Breast epithelium (tissue), 4 donors: ENCODE measurements around the gene DNM1. TPM values are rescaled to one million over a fixed set of nuclear protein-coding genes. Genes with fewer than 3 reads are reported as not detected.

ENCODE experiments used
- DNase-seq, 2 donors: peaks; one replicate each; pipeline ENCODE4 v3.0.0-alpha.2; 2019; ENCODE audit warnings: low spot score in 2 of 2
- H3K27ac ChIP-seq, 2 donors: fragments of 200-600 bp; sonication (generic) in 1 of 2; one replicate each; pipeline ENCODE4 v1.5.1; 2016 to 2019; ENCODE audit warnings: mild to moderate bottlenecking in 1 of 2
- H3K27me3 ChIP-seq, 2 donors: fragments of 200-600 bp; sonication (generic) in 1 of 2; one replicate each; pipeline versions ENCODE4 v1.5.1 to v1.6.0; 2017 to 2019; ENCODE audit warnings: control low read depth in 1 of 2, mild to moderate bottlenecking in 1 of 2
- H3K36me3 ChIP-seq: fragments of 200-600 bp; one replicate; pipeline ENCODE4 v1.5.1; 2019
- H3K4me1 ChIP-seq, 2 donors: fragments of 200-600 bp; sonication (generic); one replicate each; pipeline ENCODE4 v1.5.1; 2016 to 2019; ENCODE audit warnings: control low read depth in 1 of 2
- H3K4me3 ChIP-seq, 3 donors: fragments of 200-600 bp; sonication (generic); 1 replicate in 2 of 3; 2 replicates in 1 of 3; pipeline ENCODE4 v1.5.1; 2016 to 2019; ENCODE audit warnings: mild to moderate bottlenecking in 3 of 3, moderate library complexity in 2 of 3
- H3K9me3 ChIP-seq, 2 donors: fragments of 200-600 bp; sonication (generic) in 1 of 2; one replicate each; pipeline ENCODE4 v1.5.1; 2016 to 2019; ENCODE audit warnings: control low read depth in 1 of 2
- CTCF ChIP-seq, 3 donors: fragments of 450-650 bp; IDR thresholded peaks; one replicate each; pipeline ENCODE4 v1.5.1; 2016 to 2017; ENCODE audit warnings: antibody characterized with exemption in 3 of 3, mild to moderate bottlenecking in 3 of 3, moderate library complexity in 3 of 3
- POLR2A ChIP-seq: fragments of 450-650 bp; IDR thresholded peaks from one replicate; pipeline ENCODE4 v1.6.1; 2016; ENCODE audit warnings: antibody characterized with exemption, mild to moderate bottlenecking, moderate library complexity
- POLR2AphosphoS5 ChIP-seq, 3 donors: sonication (generic); formaldehyde crosslinking; IDR thresholded peaks; one replicate each; pipeline ENCODE4 v1.6.1; 2017; ENCODE audit warnings: antibody characterized with exemption in 3 of 3
- intact Hi-C: fragments of 100-400 bp; cut with DNase I; formaldehyde crosslinking; loops from one replicate; pipeline ENCODE4 v1.15.1; 2023; ENCODE audit warnings: low total_unique reads
- total RNA-seq, 3 donors: library from RNA; depleted of rRNA; stranded (reverse); fragments of >200 nt; gene quantifications; one replicate each; pipeline ENCODE4 v1.1.0, GENCODE V29; 2016

Gene DNM1
- total RNA-seq, 3 donors from 2014 or later, result 11.3 to 36.0 (median 12.5) TPM

- no peaks in the 10 kb centered on the region for H3K9me3 ChIP-seq
- intact Hi-C loops, result no loop called here
- TF ChIP-seq CTCF (IDR thresholded peaks at IDR 0.05), result no peak
- no peak for TF ChIP-seq POLR2AphosphoS5 (IDR thresholded peaks at IDR 0.05)
- no peak for TF ChIP-seq POLR2A
- H3K27me3 ChIP-seq, result no peaks in the 10 kb centered on the region
- no peaks in the 10 kb centered on the region for H3K36me3 ChIP-seq
- no peaks in the 10 kb centered on the region for H3K4me1 ChIP-seq
- no peak overlapping the region for H3K4me3 ChIP-seq
- DNase-seq, result no peak
- H3K27ac ChIP-seq, result peak overlapping the region in 1 of 2 donors; percentile 41
Observed at GRCh38 chr9:128208946-128209669, 5.9 kb downstream of the DNM1 start.

GRCh38 chr9:128211186-128211980 is 8.2 kb downstream of the DNM1 start:
- no peak for DNase-seq
- Histone ChIP-seq H3K4me1 (no peaks in the 10 kb centered on the region), H3K27me3 (no peaks in the 10 kb centered on the region), H3K9me3 (no peaks in the 10 kb centered on the region), H3K4me3 (no peak overlapping the region), H3K27ac (no peak overlapping the region), H3K36me3 (no peaks in the 10 kb centered on the region)
- no peak for TF ChIP-seq POLR2A
- no peak for TF ChIP-seq CTCF (IDR thresholded peaks at IDR 0.05)
- no peak for TF ChIP-seq POLR2AphosphoS5 (IDR thresholded peaks at IDR 0.05)
- intact Hi-C loops, result no loop called here

GRCh38 chr9:128211981-128212281 is 8.8 kb downstream of the DNM1 start:
- H3K9me3 ChIP-seq, result no peaks in the 10 kb centered on the region
- H3K36me3 ChIP-seq, result no peaks in the 10 kb centered on the region
- no peak for DNase-seq
- no peak for TF ChIP-seq POLR2A
- TF ChIP-seq CTCF (IDR thresholded peaks at IDR 0.05), result no peak
- no peak for TF ChIP-seq POLR2AphosphoS5 (IDR thresholded peaks at IDR 0.05)
- no peak overlapping the region for H3K4me3 ChIP-seq
- H3K4me1 ChIP-seq, result no peaks in the 10 kb centered on the region
- intact Hi-C loops, result no loop called here
- H3K27me3 ChIP-seq, result no peaks in the 10 kb centered on the region
- H3K27ac ChIP-seq, result no peak overlapping the region

GRCh38 chr9:128213746-128214497 is 10.7 kb downstream of the DNM1 start:
- no peak for TF ChIP-seq POLR2A
- no peak for TF ChIP-seq POLR2AphosphoS5 (IDR thresholded peaks at IDR 0.05)
- no peak for TF ChIP-seq CTCF (IDR thresholded peaks at IDR 0.05)
- Histone ChIP-seq H3K27ac (peak overlapping the region in 1 of 2 donors; percentile 85), H3K4me3 (no peak overlapping the region), H3K36me3 (no peaks in the 10 kb centered on the region), H3K27me3 (no peaks in the 10 kb centered on the region), H3K9me3 (no peaks in the 10 kb centered on the region), H3K4me1 (no peaks in the 10 kb centered on the region)
- intact Hi-C loops, result no loop called here
- no peak for DNase-seq
